ENCODE measurements around the gene CDC42BPG. TPM values are rescaled to one million over a fixed set of nuclear protein-coding genes. Genes with fewer than 3 reads are reported as not detected.

The CDC42BPG gene, protein sequence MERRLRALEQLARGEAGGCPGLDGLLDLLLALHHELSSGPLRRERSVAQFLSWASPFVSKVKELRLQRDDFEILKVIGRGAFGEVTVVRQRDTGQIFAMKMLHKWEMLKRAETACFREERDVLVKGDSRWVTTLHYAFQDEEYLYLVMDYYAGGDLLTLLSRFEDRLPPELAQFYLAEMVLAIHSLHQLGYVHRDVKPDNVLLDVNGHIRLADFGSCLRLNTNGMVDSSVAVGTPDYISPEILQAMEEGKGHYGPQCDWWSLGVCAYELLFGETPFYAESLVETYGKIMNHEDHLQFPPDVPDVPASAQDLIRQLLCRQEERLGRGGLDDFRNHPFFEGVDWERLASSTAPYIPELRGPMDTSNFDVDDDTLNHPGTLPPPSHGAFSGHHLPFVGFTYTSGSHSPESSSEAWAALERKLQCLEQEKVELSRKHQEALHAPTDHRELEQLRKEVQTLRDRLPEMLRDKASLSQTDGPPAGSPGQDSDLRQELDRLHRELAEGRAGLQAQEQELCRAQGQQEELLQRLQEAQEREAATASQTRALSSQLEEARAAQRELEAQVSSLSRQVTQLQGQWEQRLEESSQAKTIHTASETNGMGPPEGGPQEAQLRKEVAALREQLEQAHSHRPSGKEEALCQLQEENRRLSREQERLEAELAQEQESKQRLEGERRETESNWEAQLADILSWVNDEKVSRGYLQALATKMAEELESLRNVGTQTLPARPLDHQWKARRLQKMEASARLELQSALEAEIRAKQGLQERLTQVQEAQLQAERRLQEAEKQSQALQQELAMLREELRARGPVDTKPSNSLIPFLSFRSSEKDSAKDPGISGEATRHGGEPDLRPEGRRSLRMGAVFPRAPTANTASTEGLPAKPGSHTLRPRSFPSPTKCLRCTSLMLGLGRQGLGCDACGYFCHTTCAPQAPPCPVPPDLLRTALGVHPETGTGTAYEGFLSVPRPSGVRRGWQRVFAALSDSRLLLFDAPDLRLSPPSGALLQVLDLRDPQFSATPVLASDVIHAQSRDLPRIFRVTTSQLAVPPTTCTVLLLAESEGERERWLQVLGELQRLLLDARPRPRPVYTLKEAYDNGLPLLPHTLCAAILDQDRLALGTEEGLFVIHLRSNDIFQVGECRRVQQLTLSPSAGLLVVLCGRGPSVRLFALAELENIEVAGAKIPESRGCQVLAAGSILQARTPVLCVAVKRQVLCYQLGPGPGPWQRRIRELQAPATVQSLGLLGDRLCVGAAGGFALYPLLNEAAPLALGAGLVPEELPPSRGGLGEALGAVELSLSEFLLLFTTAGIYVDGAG (N-terminal part only)
- 0.15 and 0.22 TPM in 2 replicates for total RNA-seq (2014; rRNA removed; shearing (Covaris generic); ENCODE audit: low replicate concordance)

DNA sequence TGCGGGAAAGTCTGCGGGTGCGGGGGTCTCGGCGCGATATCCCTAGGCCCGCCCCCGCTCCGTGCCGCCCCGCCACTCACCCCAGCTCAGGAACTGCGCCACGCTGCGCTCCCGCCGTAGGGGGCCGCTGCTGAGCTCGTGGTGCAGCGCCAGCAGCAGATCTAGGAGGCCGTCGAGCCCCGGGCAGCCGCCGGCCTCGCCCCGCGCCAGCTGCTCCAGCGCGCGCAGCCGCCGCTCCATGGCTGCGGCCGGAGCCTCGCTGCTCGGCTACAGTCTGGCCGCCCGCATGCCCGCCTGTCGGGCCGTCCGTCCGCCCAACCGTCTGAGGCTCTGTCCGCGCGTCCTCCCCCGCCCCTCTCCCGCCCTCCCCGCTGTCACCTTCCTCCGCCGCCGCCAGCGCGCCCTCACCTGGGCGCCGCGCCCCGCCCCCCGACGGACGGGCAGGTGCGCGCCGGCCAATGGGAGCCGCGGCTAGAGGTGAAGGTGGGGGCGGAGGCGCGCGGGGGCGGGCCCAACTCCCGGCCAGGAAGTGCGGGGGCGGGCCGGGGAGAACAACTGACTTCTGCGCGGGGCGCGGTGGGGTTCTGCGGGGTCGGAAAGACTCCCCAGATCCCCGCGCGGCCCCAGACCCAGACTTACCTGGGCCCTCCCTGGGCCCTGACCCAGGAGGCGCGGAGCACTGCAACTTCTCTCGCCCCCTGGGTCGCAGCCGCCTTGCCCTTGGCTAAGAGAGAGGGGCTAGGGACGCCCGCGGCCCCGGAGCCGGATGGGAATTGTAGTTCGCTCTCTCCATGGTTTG lies at the start of gene CDC42BPG:
Gene CDC42BPG (minus strand): TSS at position 324 of the 799 bp plus-strand sequence. CDS start 84 bp downstream, at position 240.
- Histone ChIP-seq H4K20me1 (ENCODE audit: insufficient read depth, low read depth, low read length) (no peaks in the 10 kb centered on the region), H3K4me2 (ENCODE audit: low read depth, low read length, poor library complexity, severe bottlenecking) (peak within 1 kb of the TSS; percentile 53), H3K27me3 (ENCODE audit: low read length) (no peaks in the 10 kb centered on the region), H3K9me2 (replicated peaks; ENCODE audit: insufficient read depth, low read length) (no peaks in the 10 kb centered on the region), H3K36me3 (ENCODE audit: insufficient read depth, low read length) (no peaks in the 10 kb centered on the region), H3K4me1 (ENCODE audit: low read length) (peaks cover 36% of the 10 kb centered on the region), H3K9ac (ENCODE audit: low read length) (peak within 1 kb of the TSS; percentile 3; the same call in 1 of the 2 replicates), H3K9me3 (ENCODE audit: low read length) (no peaks in the 10 kb centered on the region), H3K4me3 (ENCODE audit: low read length) (peak within 1 kb of the TSS; percentile 55; the same call in 1 of the 2 replicates), H2AFZ (ENCODE audit: low read length) (no peak within 1 kb of the TSS), H3K79me2 (ENCODE audit: low read length) (no peaks in the 10 kb centered on the region), H3K27ac (ENCODE audit: low read length) (no peak within 1 kb of the TSS)
- peak; percentile 85 for DNase-seq

GRCh38 chr11:64893194-64894069 lies 49.0 kb upstream of the CDC42BPG start:
- H3K9ac ChIP-seq (ENCODE audit: low read length) = no peak overlapping the region
- peaks cover 6% of the 10 kb centered on the region for H3K4me1 ChIP-seq (ENCODE audit: low read length)
- no peaks in the 10 kb centered on the region for H4K20me1 ChIP-seq (ENCODE audit: insufficient read depth, low read depth, low read length)
- no peaks in the 10 kb centered on the region for H3K9me3 ChIP-seq (ENCODE audit: low read length)
- H3K27me3 ChIP-seq (ENCODE audit: low read length) = no peaks in the 10 kb centered on the region
- no peak overlapping the region for H3K27ac ChIP-seq (ENCODE audit: low read length)
- no peaks in the 10 kb centered on the region for H3K36me3 ChIP-seq (ENCODE audit: insufficient read depth, low read length)
- no peak for DNase-seq
- no peak overlapping the region for H3K4me2 ChIP-seq (ENCODE audit: low read depth, low read length, poor library complexity, severe bottlenecking)
- no peaks in the 10 kb centered on the region for H3K79me2 ChIP-seq (ENCODE audit: low read length)
- H3K9me2 ChIP-seq (replicated peaks; ENCODE audit: insufficient read depth, low read length) = no peaks in the 10 kb centered on the region
- H2AFZ ChIP-seq (ENCODE audit: low read length) = no peak overlapping the region
- no peak overlapping the region for H3K4me3 ChIP-seq (ENCODE audit: low read length)

DNA sequence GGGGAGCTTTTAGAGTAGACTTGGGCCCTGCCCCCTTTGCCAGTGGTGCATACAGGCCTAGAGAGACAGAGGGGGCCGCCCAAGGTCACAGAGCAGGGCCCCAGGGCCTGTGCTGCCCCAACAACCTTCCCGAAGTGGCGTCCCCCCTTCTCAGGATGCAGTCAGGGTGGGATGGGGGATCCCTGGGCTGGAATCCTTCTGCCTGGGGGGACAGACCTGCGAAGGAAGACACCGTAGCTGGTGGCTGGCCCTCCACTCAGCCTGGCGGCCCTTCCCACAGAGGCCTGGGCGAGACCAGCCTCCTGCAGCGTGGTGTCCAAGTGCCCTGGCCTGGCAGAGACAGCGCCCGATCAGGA lies 48.4 kb upstream of the CDC42BPG start:
- Histone ChIP-seq H3K27me3 (ENCODE audit: low read length) (no peaks in the 10 kb centered on the region), H3K27ac (ENCODE audit: low read length) (no peak overlapping the region), H3K4me2 (ENCODE audit: low read depth, low read length, poor library complexity, severe bottlenecking) (no peak overlapping the region), H3K36me3 (ENCODE audit: insufficient read depth, low read length) (no peaks in the 10 kb centered on the region), H3K79me2 (ENCODE audit: low read length) (no peaks in the 10 kb centered on the region), H3K9me2 (replicated peaks; ENCODE audit: insufficient read depth, low read length) (no peaks in the 10 kb centered on the region), H3K4me3 (ENCODE audit: low read length) (no peak overlapping the region), H3K9ac (ENCODE audit: low read length) (no peak overlapping the region), H4K20me1 (ENCODE audit: insufficient read depth, low read depth, low read length) (no peaks in the 10 kb centered on the region), H3K4me1 (ENCODE audit: low read length) (peaks cover 13% of the 10 kb centered on the region), H2AFZ (ENCODE audit: low read length) (no peak overlapping the region), H3K9me3 (ENCODE audit: low read length) (no peaks in the 10 kb centered on the region)
- DNase-seq = no peak

DNA sequence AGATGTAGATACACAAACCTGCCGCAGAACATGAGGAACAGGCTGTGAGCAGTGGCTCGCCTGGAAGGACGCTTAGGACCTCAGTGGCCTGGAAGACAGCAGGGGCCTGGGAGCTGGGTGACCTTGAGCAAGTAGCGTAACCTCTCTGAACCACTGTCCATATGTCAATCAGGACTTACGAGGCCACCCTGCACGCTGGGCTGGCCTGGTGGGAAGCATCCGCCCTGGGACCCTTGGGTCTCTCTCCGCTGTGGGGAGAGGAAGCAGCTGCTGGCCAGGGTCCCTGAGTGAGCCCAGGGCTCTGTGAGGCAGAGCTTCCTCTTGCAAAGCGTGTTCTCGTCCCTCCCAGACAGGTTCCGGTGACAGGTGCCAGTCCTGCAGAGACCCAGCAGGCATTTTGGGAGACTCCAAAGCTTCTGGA lies 48.0 kb upstream of the CDC42BPG start:
- Histone ChIP-seq H3K27ac (ENCODE audit: low read length) (no peak overlapping the region), H3K4me3 (ENCODE audit: low read length) (no peak overlapping the region), H3K4me2 (ENCODE audit: low read depth, low read length, poor library complexity, severe bottlenecking) (no peak overlapping the region), H3K36me3 (ENCODE audit: insufficient read depth, low read length) (no peaks in the 10 kb centered on the region), H3K9me3 (ENCODE audit: low read length) (no peaks in the 10 kb centered on the region), H3K9ac (ENCODE audit: low read length) (no peak overlapping the region), H3K4me1 (ENCODE audit: low read length) (peaks cover 17% of the 10 kb centered on the region), H4K20me1 (ENCODE audit: insufficient read depth, low read depth, low read length) (no peaks in the 10 kb centered on the region), H3K9me2 (replicated peaks; ENCODE audit: insufficient read depth, low read length) (no peaks in the 10 kb centered on the region), H3K27me3 (ENCODE audit: low read length) (no peaks in the 10 kb centered on the region), H2AFZ (ENCODE audit: low read length) (no peak overlapping the region), H3K79me2 (ENCODE audit: low read length) (no peaks in the 10 kb centered on the region)
- no peak for DNase-seq

GRCh38 chr11:64891880-64892279 lies 47.4 kb upstream of the CDC42BPG start:
- Histone ChIP-seq H3K4me1 (ENCODE audit: low read length) (peaks cover 22% of the 10 kb centered on the region), H3K27ac (ENCODE audit: low read length) (no peak overlapping the region), H3K36me3 (ENCODE audit: insufficient read depth, low read length) (no peaks in the 10 kb centered on the region), H3K4me2 (ENCODE audit: low read depth, low read length, poor library complexity, severe bottlenecking) (no peak overlapping the region), H3K9me3 (ENCODE audit: low read length) (no peaks in the 10 kb centered on the region), H3K79me2 (ENCODE audit: low read length) (no peaks in the 10 kb centered on the region), H3K27me3 (ENCODE audit: low read length) (no peaks in the 10 kb centered on the region), H2AFZ (ENCODE audit: low read length) (no peak overlapping the region), H3K9ac (ENCODE audit: low read length) (no peak overlapping the region), H3K4me3 (ENCODE audit: low read length) (no peak overlapping the region), H4K20me1 (ENCODE audit: insufficient read depth, low read depth, low read length) (no peaks in the 10 kb centered on the region), H3K9me2 (replicated peaks; ENCODE audit: insufficient read depth, low read length) (no peaks in the 10 kb centered on the region)
- DNase-seq = no peak

- no peak for DNase-seq
- no peaks in the 10 kb centered on the region for H4K20me1 ChIP-seq (ENCODE audit: insufficient read depth, low read depth, low read length)
- no peaks in the 10 kb centered on the region for H3K9me3 ChIP-seq (ENCODE audit: low read length)
- no peak overlapping the region for H3K4me2 ChIP-seq (ENCODE audit: low read depth, low read length, poor library complexity, severe bottlenecking)
- no peaks in the 10 kb centered on the region for H3K79me2 ChIP-seq (ENCODE audit: low read length)
- no peaks in the 10 kb centered on the region for H3K36me3 ChIP-seq (ENCODE audit: insufficient read depth, low read length)
- no peaks in the 10 kb centered on the region for H3K9me2 ChIP-seq (replicated peaks; ENCODE audit: insufficient read depth, low read length)
- no peaks in the 10 kb centered on the region for H3K27me3 ChIP-seq (ENCODE audit: low read length)
- no peak overlapping the region for H3K4me3 ChIP-seq (ENCODE audit: low read length)
- no peak overlapping the region for H2AFZ ChIP-seq (ENCODE audit: low read length)
- H3K9ac ChIP-seq (ENCODE audit: low read length) = no peak overlapping the region
- H3K27ac ChIP-seq (ENCODE audit: low read length) = no peak overlapping the region
- peaks cover 22% of the 10 kb centered on the region for H3K4me1 ChIP-seq (ENCODE audit: low read length)
Observed at GRCh38 chr11:64891215-64891848, 46.9 kb upstream of the CDC42BPG start.
